Body of pancreas (tissue), 4 donors: ENCODE data around the gene TXNRD2. TPM values are rescaled to one million over a fixed set of nuclear protein-coding genes. Genes with fewer than 3 reads are reported as not detected.

ENCODE experiments used
- ATAC-seq: fragments of 150-250 bp; one replicate; pipeline ENCODE4 v1.9.1; 2016
- DNase-seq, 4 donors: peaks; one replicate each; pipeline ENCODE4 v3.0.0-alpha.2; 2019
- H3K27ac ChIP-seq, 4 donors: fragments of 200-600 bp; sonication (generic); 1 replicate in 3 of 4; 2 replicates in 1 of 4; pipeline versions ENCODE4 v1.5.1 to v1.6.1; 2016 to 2019; ENCODE audit warnings: mild to moderate bottlenecking in 1 of 4, mixed read lengths in 1 of 4, moderate library complexity in 1 of 4
- H3K27me3 ChIP-seq, 2 donors: fragments of 200-600 bp; sonication (generic); one replicate each; pipeline ENCODE4 v1.6.0; 2016; ENCODE audit warnings: mild to moderate bottlenecking in 1 of 2
- H3K36me3 ChIP-seq, 2 donors: fragments of 200-600 bp; sonication (generic); replicated peaks in 1 of 2; 2 replicates each; pipeline ENCODE4 v1.5.1; 2016; ENCODE audit warnings: low read depth in 2 of 2; ENCODE audit not compliant: insufficient read depth in 1 of 2
- H3K4me1 ChIP-seq: fragments of 200-600 bp; sonication (generic); one replicate; pipeline ENCODE4 v1.6.0; 2016
- H3K4me3 ChIP-seq, 2 donors: fragments of 200-600 bp; sonication (generic); 1 replicate in 1 of 2; 2 replicates in 1 of 2; pipeline ENCODE4 v1.5.1; 2016 to 2019
- H3K9me3 ChIP-seq, 3 donors: fragments of 200-600 bp; sonication (generic); 1 replicate in 2 of 3; 2 replicates in 1 of 3; pipeline ENCODE4 v1.5.1; 2016
- POLR2A ChIP-seq, 3 donors: fragments of 450-650 bp; IDR thresholded peaks; one replicate each; pipeline ENCODE4 v1.6.1; 2016; ENCODE audit warnings: antibody characterized with exemption in 3 of 3, mild to moderate bottlenecking in 2 of 3
- WGBS, 2 donors: methylation state at CpG; one replicate each; pipeline ENCODE4 v1.1.5; 2017; 5-methylcytosine and 5-hydroxymethylcytosine counted together
- intact Hi-C: fragments of 100-400 bp; cut with DNase I; formaldehyde crosslinking; loops from one replicate; pipeline ENCODE4 v1.15.1; 2023
- total RNA-seq, 2 donors: library from RNA; depleted of rRNA; stranded (reverse); fragments of >200 nt; gene quantifications; one replicate each; pipeline ENCODE4 v1.1.0, GENCODE V29; 2016
- TF ChIP-seq, protein P1 (sequence below), 7 experiments: fragments of 450-650 bp in 4 of 7; fragments of 200-600 bp in 3 of 7; sonication (generic) in 3 of 7; IDR thresholded peaks; one replicate each; pipeline ENCODE4 v1.5.1; 2016 to 2019; ENCODE audit warnings: antibody characterized with exemption in 7 of 7

Gene TXNRD2
- total RNA-seq, 2 donors from 2014 or later, result 22.1 to 23.6 TPM

DNA sequence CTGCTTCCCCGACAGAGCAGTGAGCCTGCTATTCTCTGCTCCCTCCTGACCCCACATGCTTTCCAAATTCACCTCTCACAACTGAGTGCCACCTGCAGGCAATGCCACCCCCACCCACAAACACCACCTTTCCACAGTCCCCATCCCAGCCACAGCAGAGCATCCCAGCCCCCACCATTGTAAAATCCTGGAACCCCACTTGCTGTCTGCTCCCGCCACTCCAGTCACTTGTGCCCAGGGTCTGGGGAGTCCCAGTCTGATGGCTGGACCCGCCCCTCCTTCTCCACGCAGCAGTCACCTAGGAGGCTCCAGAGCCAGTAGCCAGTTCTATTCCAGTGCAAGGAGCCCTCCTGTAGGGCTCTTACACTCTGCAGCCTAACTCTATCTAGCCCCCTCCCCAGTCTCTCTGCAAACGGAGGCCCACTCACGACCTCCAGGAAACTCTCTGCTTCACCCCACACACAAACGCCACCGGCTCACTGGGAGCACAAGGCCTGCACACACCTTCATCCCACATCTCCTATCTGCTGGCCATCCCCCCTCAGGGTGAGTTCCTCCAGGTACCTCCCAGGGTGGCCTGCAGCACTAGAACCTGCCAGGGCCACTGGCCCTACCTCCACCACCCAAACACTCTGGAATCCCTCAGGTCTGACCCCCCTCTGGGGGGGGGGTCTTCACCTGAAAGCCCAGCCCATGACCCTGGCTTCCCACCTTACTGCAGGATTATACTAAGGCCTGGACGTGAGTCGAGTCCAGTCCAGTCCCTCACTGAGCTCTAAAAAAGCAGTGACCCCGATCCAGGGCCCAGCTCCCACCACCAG is 88.3 kb downstream of the TXNRD2 start:
- H3K27ac ChIP-seq, result peak overlapping the region; percentile 86 to 95 (median 92)
- intact Hi-C loops, result no loop called here
- H3K4me1 ChIP-seq, result peaks cover 59% of the 10 kb centered on the region
- TF ChIP-seq, protein P1, sequence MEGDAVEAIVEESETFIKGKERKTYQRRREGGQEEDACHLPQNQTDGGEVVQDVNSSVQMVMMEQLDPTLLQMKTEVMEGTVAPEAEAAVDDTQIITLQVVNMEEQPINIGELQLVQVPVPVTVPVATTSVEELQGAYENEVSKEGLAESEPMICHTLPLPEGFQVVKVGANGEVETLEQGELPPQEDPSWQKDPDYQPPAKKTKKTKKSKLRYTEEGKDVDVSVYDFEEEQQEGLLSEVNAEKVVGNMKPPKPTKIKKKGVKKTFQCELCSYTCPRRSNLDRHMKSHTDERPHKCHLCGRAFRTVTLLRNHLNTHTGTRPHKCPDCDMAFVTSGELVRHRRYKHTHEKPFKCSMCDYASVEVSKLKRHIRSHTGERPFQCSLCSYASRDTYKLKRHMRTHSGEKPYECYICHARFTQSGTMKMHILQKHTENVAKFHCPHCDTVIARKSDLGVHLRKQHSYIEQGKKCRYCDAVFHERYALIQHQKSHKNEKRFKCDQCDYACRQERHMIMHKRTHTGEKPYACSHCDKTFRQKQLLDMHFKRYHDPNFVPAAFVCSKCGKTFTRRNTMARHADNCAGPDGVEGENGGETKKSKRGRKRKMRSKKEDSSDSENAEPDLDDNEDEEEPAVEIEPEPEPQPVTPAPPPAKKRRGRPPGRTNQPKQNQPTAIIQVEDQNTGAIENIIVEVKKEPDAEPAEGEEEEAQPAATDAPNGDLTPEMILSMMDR (IDR thresholded peaks at IDR 0.05), result no peak
- no peak for TF ChIP-seq POLR2A (IDR thresholded peaks at IDR 0.05)
- H3K4me3 ChIP-seq, result no peak overlapping the region
- 25 to 35% methylated on average over 8 to 11 of the region's 11 CpGs for WGBS, 2 donors
- H3K27me3 ChIP-seq, result no peaks in the 10 kb centered on the region
- no peak for DNase-seq
- H3K36me3 ChIP-seq, result no peaks in the 10 kb centered on the region
- ATAC-seq, result no peak
- H3K9me3 ChIP-seq, result no peaks in the 10 kb centered on the region

- peak in 1 of 4 donors; percentile 13 for DNase-seq
- Histone ChIP-seq H3K4me1 (peaks cover 62% of the 10 kb centered on the region), H3K4me3 (no peak overlapping the region), H3K36me3 (no peaks in the 10 kb centered on the region), H3K27me3 (no peaks in the 10 kb centered on the region), H3K9me3 (no peaks in the 10 kb centered on the region), H3K27ac (no peak overlapping the region)
- ATAC-seq, result no peak
- intact Hi-C loops, result no loop called here
- WGBS, 2 donors, result 83 to 100% methylated on average over 9 to 11 of the region's 12 CpGs
- TF ChIP-seq, protein P1 (IDR thresholded peaks at IDR 0.05), result no peak
- no peak for TF ChIP-seq POLR2A (IDR thresholded peaks at IDR 0.05)
These were observed 89.3 kb downstream of the TXNRD2 start for GRCh38 chr22:19852177-19852781.

DNA sequence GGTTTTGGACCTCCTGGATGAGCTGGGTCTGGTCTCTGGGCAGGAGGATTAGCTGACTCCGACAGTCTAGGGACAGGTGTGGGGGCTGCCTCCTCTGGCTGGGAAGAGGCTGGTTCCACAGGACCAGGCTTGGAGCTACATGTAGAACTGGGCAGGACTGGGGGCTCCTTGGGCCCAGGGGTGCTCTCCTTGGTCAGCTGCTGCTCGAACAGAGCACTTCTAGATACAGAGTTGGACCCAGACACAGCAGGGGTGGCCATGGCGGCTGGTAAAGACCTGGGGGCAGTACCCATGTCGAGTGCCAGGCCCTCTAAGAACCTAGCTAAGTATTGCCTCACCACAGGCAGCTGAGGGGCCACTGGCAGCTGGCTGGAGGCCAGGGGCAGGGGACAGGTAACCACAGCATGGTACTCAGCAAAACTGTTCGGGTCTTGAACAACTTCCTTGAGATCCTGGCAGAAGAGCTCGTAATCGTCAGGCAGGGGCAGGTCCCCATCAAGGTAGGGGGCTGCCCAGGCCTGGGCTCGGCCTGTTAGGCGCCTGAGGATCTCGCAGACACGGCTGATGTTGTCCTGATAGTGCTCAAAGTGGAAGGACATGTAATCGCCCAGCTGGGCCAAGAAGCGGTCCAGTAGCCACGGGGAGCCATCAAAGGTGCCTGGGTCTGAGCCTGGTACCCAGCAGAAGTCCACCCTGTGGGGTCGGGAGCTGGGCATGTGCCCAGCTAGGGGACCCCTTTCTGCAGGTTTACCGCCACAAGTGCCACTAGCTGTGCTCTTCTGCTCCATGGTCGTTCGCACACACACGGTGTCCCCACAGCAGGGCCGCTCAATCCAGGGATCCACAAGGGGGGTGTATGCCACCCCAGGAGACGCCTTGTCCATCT is 90.1 kb downstream of the TXNRD2 start:
- ATAC-seq, result no peak
- peaks cover 62% of the 10 kb centered on the region for H3K4me1 ChIP-seq
- intact Hi-C loops, result no loop called here

GRCh38 chr22:19850763-19851109 is 90.9 kb downstream of the TXNRD2 start:
- H3K27me3 ChIP-seq, result no peaks in the 10 kb centered on the region
- peak overlapping the region in 3 of 4 donors; percentile 8 to 42 (median 22) for H3K27ac ChIP-seq
- no peaks in the 10 kb centered on the region for H3K36me3 ChIP-seq
- 80 to 83% methylated on average over 9 of the region's 9 CpGs for WGBS, 2 donors
- TF ChIP-seq, protein P1 (IDR thresholded peaks at IDR 0.05), result no peak
- no peak for TF ChIP-seq POLR2A (IDR thresholded peaks at IDR 0.05)
- peaks cover 54% of the 10 kb centered on the region for H3K4me1 ChIP-seq
- H3K9me3 ChIP-seq, result no peaks in the 10 kb centered on the region
- ATAC-seq, result no peak
- DNase-seq, result no peak
- no peak overlapping the region for H3K4me3 ChIP-seq
- intact Hi-C loops, result no loop called here

More for the DNA sequence above, 90.1 kb downstream of the TXNRD2 start:
- Histone ChIP-seq H3K9me3 (no peaks in the 10 kb centered on the region), H3K27me3 (no peaks in the 10 kb centered on the region), H3K27ac (peak overlapping the region in 1 of 4 donors; percentile 2), H3K36me3 (no peaks in the 10 kb centered on the region), H3K4me3 (no peak overlapping the region)
- DNase-seq, result peak in 1 of 4 donors; percentile 13
- WGBS, 2 donors, result 83 to 84% methylated on average over 6 to 20 of the region's 21 CpGs
- no peak for TF ChIP-seq POLR2A (IDR thresholded peaks at IDR 0.05)
- TF ChIP-seq, protein P1 (IDR thresholded peaks at IDR 0.05), result no peak
